Esophagus squamous epithelium (tissue), 4 donors: ENCODE results near the gene TREX2.

Source experiments
- POLR2A ChIP-seq, 4 donors: fragments of 450-650 bp; IDR thresholded peaks; one replicate each; pipeline ENCODE4 v1.6.1; 2017; ENCODE audit warnings: antibody characterized with exemption in 4 of 4, mild to moderate bottlenecking in 4 of 4, moderate library complexity in 3 of 4
- TF ChIP-seq, protein P1 (sequence below), 6 experiments: fragments of 450-650 bp in 4 of 6; fragments of 200-600 bp in 2 of 6; sonication (generic) in 2 of 6; IDR thresholded peaks; one replicate each; pipeline ENCODE4 v1.5.1; 2016 to 2019; ENCODE audit warnings: antibody characterized with exemption in 6 of 6, mild to moderate bottlenecking in 4 of 6, moderate library complexity in 4 of 6

DNA sequence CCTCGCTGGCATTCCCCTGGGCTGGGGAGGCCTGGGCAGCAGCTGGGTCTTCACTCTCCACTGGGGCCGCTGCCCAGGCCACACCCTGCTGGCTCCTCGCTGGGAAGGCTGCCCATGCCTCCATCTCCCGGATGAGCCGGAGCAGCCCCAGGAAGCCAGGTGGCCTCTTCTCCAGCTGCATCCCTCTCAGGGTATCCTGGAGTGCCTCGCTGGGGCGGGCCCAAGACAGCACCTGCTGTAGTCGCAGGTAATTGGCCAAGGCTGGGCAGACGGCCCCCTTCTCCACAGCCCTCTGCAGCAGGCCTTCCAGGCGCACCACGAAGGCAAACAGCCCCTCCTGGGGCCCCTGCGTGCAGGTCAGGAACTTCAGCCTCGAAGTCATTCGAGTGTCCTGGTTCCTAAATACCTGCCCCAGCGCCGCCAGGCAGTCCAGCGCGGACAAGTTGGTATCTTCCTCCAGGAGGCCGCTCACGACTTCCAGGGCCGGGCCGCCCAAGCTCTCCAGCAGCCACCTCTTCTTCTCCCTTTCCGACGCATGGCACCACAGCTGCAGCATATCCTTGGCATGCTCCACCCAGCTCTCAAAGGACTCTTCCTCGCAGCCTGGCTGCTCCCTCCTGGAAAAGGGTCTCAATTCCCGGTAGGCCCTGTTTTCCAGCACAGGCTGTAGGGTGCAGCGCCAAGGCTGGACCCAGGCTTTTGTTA, 48.4 kb downstream of the TREX2 start:
- TF ChIP-seq, protein P1, sequence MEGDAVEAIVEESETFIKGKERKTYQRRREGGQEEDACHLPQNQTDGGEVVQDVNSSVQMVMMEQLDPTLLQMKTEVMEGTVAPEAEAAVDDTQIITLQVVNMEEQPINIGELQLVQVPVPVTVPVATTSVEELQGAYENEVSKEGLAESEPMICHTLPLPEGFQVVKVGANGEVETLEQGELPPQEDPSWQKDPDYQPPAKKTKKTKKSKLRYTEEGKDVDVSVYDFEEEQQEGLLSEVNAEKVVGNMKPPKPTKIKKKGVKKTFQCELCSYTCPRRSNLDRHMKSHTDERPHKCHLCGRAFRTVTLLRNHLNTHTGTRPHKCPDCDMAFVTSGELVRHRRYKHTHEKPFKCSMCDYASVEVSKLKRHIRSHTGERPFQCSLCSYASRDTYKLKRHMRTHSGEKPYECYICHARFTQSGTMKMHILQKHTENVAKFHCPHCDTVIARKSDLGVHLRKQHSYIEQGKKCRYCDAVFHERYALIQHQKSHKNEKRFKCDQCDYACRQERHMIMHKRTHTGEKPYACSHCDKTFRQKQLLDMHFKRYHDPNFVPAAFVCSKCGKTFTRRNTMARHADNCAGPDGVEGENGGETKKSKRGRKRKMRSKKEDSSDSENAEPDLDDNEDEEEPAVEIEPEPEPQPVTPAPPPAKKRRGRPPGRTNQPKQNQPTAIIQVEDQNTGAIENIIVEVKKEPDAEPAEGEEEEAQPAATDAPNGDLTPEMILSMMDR (IDR thresholded peaks at IDR 0.05) = no peak
- no peak for TF ChIP-seq POLR2A (IDR thresholded peaks at IDR 0.05)
